Adrenal gland (tissue), 12 donors: ENCODE results near the gene SUN2. TPM values are rescaled to one million over a fixed set of nuclear protein-coding genes. Genes with fewer than 3 reads are reported as not detected.

Experiments used
- DNase-seq, 7 donors: peaks; one replicate each; pipeline ENCODE4 v3.0.0-alpha.2; 2019 to 2020
- H3K27ac ChIP-seq, 5 donors: fragments of 200-600 bp; sonication (generic) in 4 of 5; 1 replicate in 3 of 5; 2 replicates in 2 of 5; pipeline versions ENCODE4 v1.5.1 to v1.8.0; 2016 to 2020; ENCODE audit warnings: mild to moderate bottlenecking in 1 of 5
- H3K27me3 ChIP-seq: fragments of 200-600 bp; 2 replicates; pipeline ENCODE4 v1.8.0; 2021
- H3K36me3 ChIP-seq, 2 donors: fragments of 200-600 bp; replicated peaks in 1 of 2; 1 replicate in 1 of 2; 2 replicates in 1 of 2; pipeline versions ENCODE4 v1.5.1 to v1.8.0; 2018 to 2022
- H3K4me1 ChIP-seq, 2 donors: fragments of 200-600 bp; replicated peaks in 1 of 2; 1 replicate in 1 of 2; 2 replicates in 1 of 2; pipeline versions ENCODE4 v1.5.1 to v1.8.0; 2018 to 2021
- H3K4me3 ChIP-seq, 4 donors: fragments of 200-600 bp; sonication (generic) in 3 of 4; one replicate each; pipeline ENCODE4 v1.5.1; 2016 to 2018
- H3K9me3 ChIP-seq, 3 donors: fragments of 200-600 bp; sonication (generic) in 1 of 3; replicated peaks in 1 of 3; 1 replicate in 2 of 3; 2 replicates in 1 of 3; pipeline versions ENCODE4 v1.5.1 to v1.8.0; 2016 to 2021
- CTCF ChIP-seq, 6 experiments: fragments of 450-650 bp in 4 of 6; fragments of 200-600 bp in 2 of 6; sonication (generic) in 1 of 6; IDR thresholded peaks; 1 replicate in 5 of 6; 2 replicates in 1 of 6; pipeline versions ENCODE4 v1.5.1 to v1.8.0; 2016 to 2021; ENCODE audit warnings: antibody characterized with exemption in 6 of 6, mild to moderate bottlenecking in 2 of 6, moderate library complexity in 1 of 6
- POLR2A ChIP-seq, 2 donors: fragments of 450-650 bp; IDR thresholded peaks; one replicate each; pipeline ENCODE4 v1.6.1; 2017; ENCODE audit warnings: antibody characterized with exemption in 2 of 2, mild to moderate bottlenecking in 2 of 2, moderate library complexity in 1 of 2
- WGBS, 4 donors: extraction: QIAGEN DNeasy Blood & Tissue Kit in 2 of 4; methylation state at CpG; one replicate each; pipeline versions ENCODE4 v1.1.5 to v1.1.7; 2013 to 2017; 5-methylcytosine and 5-hydroxymethylcytosine counted together
- intact Hi-C, 2 donors: fragments of 100-400 bp; cut with DNase I; formaldehyde crosslinking; loops; one replicate each; pipeline versions ENCODE4 v1.14.1 to v1.15.0; 2022 to 2023
- polyA plus RNA-seq, 3 donors: library from polyadenylated mRNA; stranded (reverse); fragments of 200-250 nt in 2 of 3; fragments of 350-450 nt in 1 of 3; fragmentation: Illumina TruSeq in 1 of 3; extraction: RNeasy Lipid Tissue Mini Kit (QIAGEN cat#74804) in 1 of 3; gene quantifications; one replicate each; pipeline ENCODE4 v1.2.3, GENCODE V29; 2013 to 2014
- total RNA-seq, 9 donors: library from RNA; depleted of rRNA in 4 of 9; stranded (reverse); fragments of >200 nt in 4 of 9; fragments of 120-200 nt in 1 of 9; fragmentation: NEBNext Ultra II Directional in 1 of 9; extraction: Animal tissue kit (Norgen Biotek cat#: 25700) in 1 of 9; gene quantifications; one replicate each; pipeline versions ENCODE4 v1.1.0 to v1.2.4, GENCODE V29; 2013 to 2023
- donor health status: healthy with polysubstance abuse.
- donor health status: Bipolar disorder and iron deficiency.
- donor health status: DM: yes; HTN: yes; CAD: no.
- donor health status: DM: no; HTN: no; CAD: no.
- donor health status: DM: no; HTN: no; CAD: no.
- donor health status: DM: yes; HTN: yes; CAD: no.

The SUN2 gene
- total and polyA plus RNA-seq, 12 donors = 13.0 to 196 (median 86.9) TPM

GRCh38 chr22:38756711-38757463 is 1.1 kb upstream of the SUN2 start:
- H3K4me3 ChIP-seq = peak overlapping the region in 1 of 4 donors; percentile 82
- DNase-seq = no peak
- peaks cover 0 to 9% of the 10 kb centered on the region in 2 donors for H3K36me3 ChIP-seq
- no peaks in the 10 kb centered on the region for H3K27me3 ChIP-seq
- H3K27ac ChIP-seq = peak overlapping the region in 3 of 5 donors; percentile 94 to 100 (median 94)
- WGBS, 4 donors = 54 to 62% (median 60%) methylated on average over 14 to 17 of the region's 17 CpGs
- intact Hi-C loops = no loop called here
- peaks cover 25 to 33% of the 10 kb centered on the region in 2 donors for H3K4me1 ChIP-seq
- TF ChIP-seq CTCF (IDR thresholded peaks at IDR 0.05) (no peak), POLR2A (IDR thresholded peaks at IDR 0.05) (no peak)
- no peaks in the 10 kb centered on the region for H3K9me3 ChIP-seq

GRCh38 chr22:38755155-38755910 is 465 bp downstream of the SUN2 start:
- WGBS, 4 donors = 0 to 2% (median 1%) methylated on average over 19 to 74 of the region's 74 CpGs
- peak; percentile 93 to 97 (median 95) for DNase-seq
- TF ChIP-seq POLR2A (IDR thresholded peaks at IDR 0.05) = peak; percentile 59 to 72
- TF ChIP-seq CTCF (IDR thresholded peaks at IDR 0.05) = no peak
- intact Hi-C loops = no loop called here
- H3K36me3 ChIP-seq = peaks cover 0 to 25% of the 10 kb centered on the region in 2 donors
- peaks cover 25 to 33% of the 10 kb centered on the region in 2 donors for H3K4me1 ChIP-seq
- H3K9me3 ChIP-seq = no peaks in the 10 kb centered on the region
- peak overlapping the region; percentile 85 to 100 (median 94) for H3K27ac ChIP-seq
- H3K4me3 ChIP-seq = peak overlapping the region in 2 of 4 donors; percentile 27 to 82
- no peaks in the 10 kb centered on the region for H3K27me3 ChIP-seq

GRCh38 chr22:38754751-38755154 is 1.0 kb downstream of the SUN2 start:
- no peak for TF ChIP-seq POLR2A (IDR thresholded peaks at IDR 0.05)
- no peak for TF ChIP-seq CTCF (IDR thresholded peaks at IDR 0.05)
- Histone ChIP-seq H3K27ac (peak overlapping the region; percentile 85 to 100 (median 94)), H3K9me3 (no peaks in the 10 kb centered on the region), H3K27me3 (no peaks in the 10 kb centered on the region), H3K4me1 (peaks cover 25 to 33% of the 10 kb centered on the region in 2 donors), H3K36me3 (peaks cover 0 to 31% of the 10 kb centered on the region in 2 donors), H3K4me3 (peak overlapping the region in 2 of 4 donors; percentile 27 to 82)
- intact Hi-C loops = no loop called here
- peak in 5 of 7 donors; percentile 53 to 81 (median 58) for DNase-seq
- 21 to 32% (median 29%) methylated on average over 12 of the region's 12 CpGs for WGBS, 4 donors
